H9 (cell line): ENCODE results near the gene QSOX2. TPM values are rescaled to one million over a fixed set of nuclear protein-coding genes. Genes with fewer than 3 reads are reported as not detected.

Experiments
- DNase-seq: peaks from one replicate; pipeline ENCODE4 v3.0.0-alpha.2; 2017
- H2AFZ ChIP-seq: one replicate; pipeline ENCODE4 v1.6.1; 2013; ENCODE audit warnings: mild to moderate bottlenecking, low read length, control low read depth, moderate library complexity
- H2AK5ac ChIP-seq: 2 replicates; pipeline ENCODE4 v1.6.1; 2013; ENCODE audit warnings: low read length, control low read depth, mixed read lengths; ENCODE audit not compliant: insufficient read length
- H2BK120ac ChIP-seq: one replicate; pipeline ENCODE4 v1.6.1; 2013; ENCODE audit warnings: low read depth, mild to moderate bottlenecking, low read length, control low read depth, inconsistent platforms; ENCODE audit not compliant: poor library complexity, severe bottlenecking
- H2BK12ac ChIP-seq: 2 replicates; pipeline ENCODE4 v1.6.1; 2013; ENCODE audit warnings: low read length, control low read depth, mixed read lengths, low read depth; ENCODE audit not compliant: insufficient read length
- H2BK15ac ChIP-seq: 2 replicates; pipeline ENCODE4 v1.6.1; 2013; ENCODE audit warnings: low read depth, low read length, control low read depth
- H2BK20ac ChIP-seq: one replicate; pipeline ENCODE4 v1.6.1; 2013; ENCODE audit warnings: low read depth, mild to moderate bottlenecking, low read length, control low read depth, inconsistent platforms; ENCODE audit not compliant: poor library complexity, severe bottlenecking
- H2BK5ac ChIP-seq: 2 replicates; pipeline ENCODE4 v1.6.1; 2013; ENCODE audit warnings: low read length, control low read depth, mixed read lengths; ENCODE audit not compliant: insufficient read length
- H3K14ac ChIP-seq: 2 replicates; pipeline ENCODE4 v1.6.1; 2013; ENCODE audit warnings: low read length, control low read depth; ENCODE audit not compliant: insufficient read depth
- H3K18ac ChIP-seq: 2 replicates; pipeline ENCODE4 v1.6.1; 2013; ENCODE audit warnings: low read depth, mild to moderate bottlenecking, mixed read lengths, low read length, control low read depth; ENCODE audit not compliant: insufficient read length
- H3K23ac ChIP-seq: 2 replicates; pipeline ENCODE4 v1.6.1; 2013; ENCODE audit warnings: low read length, control low read depth, mixed read lengths, low read depth; ENCODE audit not compliant: insufficient read length
- H3K23me2 ChIP-seq: 2 replicates; pipeline ENCODE4 v1.6.1; 2013; ENCODE audit warnings: low read depth, mild to moderate bottlenecking, mixed read lengths, low read length, control low read depth; ENCODE audit not compliant: insufficient read length, poor library complexity, severe bottlenecking
- H3K27ac ChIP-seq: 2 replicates; pipeline ENCODE4 v1.5.1; 2013; ENCODE audit warnings: low read length, control low read depth, mixed read lengths, low read depth; ENCODE audit not compliant: insufficient read length
- H3K27me3 ChIP-seq: 2 replicates; pipeline ENCODE4 v1.6.1; 2013; ENCODE audit warnings: low read length, control low read depth, inconsistent platforms; ENCODE audit not compliant: insufficient read depth
- H3K4ac ChIP-seq: 2 replicates; pipeline ENCODE4 v1.6.1; 2013; ENCODE audit warnings: low read depth, mild to moderate bottlenecking, control low read depth, inconsistent platforms, low read length, moderate library complexity
- H3K4me1 ChIP-seq: 2 replicates; pipeline ENCODE4 v1.6.1; 2013; ENCODE audit warnings: low read length, control low read depth, inconsistent platforms; ENCODE audit not compliant: insufficient read depth
- H3K4me2 ChIP-seq: 2 replicates; pipeline ENCODE4 v1.6.1; 2013; ENCODE audit warnings: low read length, control low read depth, mixed read lengths; ENCODE audit not compliant: insufficient read length, insufficient read depth
- H3K56ac ChIP-seq: 2 replicates; pipeline ENCODE4 v1.6.1; 2013; ENCODE audit warnings: low read depth, mild to moderate bottlenecking, mixed read lengths, low read length, control low read depth; ENCODE audit not compliant: insufficient read length
- H3K79me1 ChIP-seq: 2 replicates; pipeline ENCODE4 v1.6.1; 2013; ENCODE audit warnings: low read depth, mild to moderate bottlenecking, moderate library complexity, low read length, control low read depth, inconsistent platforms; ENCODE audit not compliant: insufficient read depth, poor library complexity, severe bottlenecking
- H3K79me2 ChIP-seq: 2 replicates; pipeline ENCODE4 v1.6.1; 2013; ENCODE audit warnings: low read length, control low read depth, inconsistent platforms; ENCODE audit not compliant: insufficient read depth
- H3K9ac ChIP-seq: 2 replicates; pipeline ENCODE4 v1.6.1; 2013; ENCODE audit warnings: low read length, control low read depth, mixed read lengths; ENCODE audit not compliant: insufficient read length; ENCODE audit errors: extremely low read depth
- H3K9me3 ChIP-seq: one replicate; pipeline ENCODE4 v1.6.1; 2013; ENCODE audit warnings: low read depth, low read length, inconsistent platforms; ENCODE audit not compliant: control insufficient read depth
- H3T11ph ChIP-seq: one replicate; pipeline ENCODE4 v1.6.1; 2013; ENCODE audit warnings: mild to moderate bottlenecking, low read length, control low read depth, inconsistent platforms
- H4K20me1 ChIP-seq: one replicate; pipeline ENCODE4 v1.6.1; 2013; ENCODE audit not compliant: control insufficient read depth, insufficient read length, insufficient read depth
- H4K5ac ChIP-seq: 2 replicates; pipeline ENCODE4 v1.6.1; 2013; ENCODE audit warnings: low read depth, mild to moderate bottlenecking, mixed read lengths, low read length, control low read depth; ENCODE audit not compliant: insufficient read length
- H4K8ac ChIP-seq: replicated peaks from 2 replicates; pipeline ENCODE4 v1.6.1; 2013; ENCODE audit warnings: low read length, control low read depth, mixed read lengths, low read depth; ENCODE audit not compliant: insufficient read length
- H4K91ac ChIP-seq: 2 replicates; pipeline ENCODE4 v1.6.1; 2013; ENCODE audit warnings: low read depth, mild to moderate bottlenecking, moderate library complexity, mixed read lengths, low read length, control low read depth; ENCODE audit not compliant: insufficient read length
- H3K27ac Mint-ChIP-seq, 3 experiments: 2 replicates in 2 of 3; 3 replicates in 1 of 3; pipeline ENCODE4 v1.8.0; 2020 to 2021; ENCODE audit warnings: mixed read lengths in 3 of 3, mild to moderate bottlenecking in 1 of 3, moderate library complexity in 1 of 3
- H3K27me3 Mint-ChIP-seq: 2 replicates; pipeline ENCODE4 v1.8.0; 2021; ENCODE audit warnings: low read depth, mild to moderate bottlenecking, moderate library complexity, mixed read lengths
- H3K36me3 Mint-ChIP-seq, 3 experiments: 2 replicates in 2 of 3; 3 replicates in 1 of 3; pipeline ENCODE4 v1.8.0; 2020 to 2021; ENCODE audit warnings: low read depth in 3 of 3, mixed read lengths in 3 of 3; ENCODE audit not compliant: insufficient read depth in 1 of 3
- H3K4me1 Mint-ChIP-seq, 2 experiments: 2 replicates each; pipeline ENCODE4 v1.8.0; 2020; ENCODE audit warnings: mixed read lengths in 2 of 2
- H3K4me3 Mint-ChIP-seq, 2 experiments: 2 replicates in 1 of 2; 3 replicates in 1 of 2; pipeline ENCODE4 v1.8.0; 2020 to 2021; ENCODE audit warnings: mild to moderate bottlenecking in 2 of 2, mixed read lengths in 2 of 2, moderate library complexity in 1 of 2
- H3K9me3 Mint-ChIP-seq, 2 experiments: 2 replicates in 1 of 2; 3 replicates in 1 of 2; pipeline ENCODE4 v1.8.0; 2020; ENCODE audit warnings: mild to moderate bottlenecking in 2 of 2, mixed read lengths in 2 of 2, moderate library complexity in 1 of 2
- CTCF ChIP-seq: fragments of 200-600 bp; sonication (generic); conservative IDR thresholded peaks from 3 replicates; pipeline ENCODE4 v1.8.0; 2021; ENCODE audit warnings: antibody characterized with exemption, mild to moderate bottlenecking
- WGBS: extraction: QIAGEN DNeasy Blood & Tissue Kit; methylation state at CpG from one replicate; pipeline ENCODE4 v1.1.7; 2013; ENCODE audit warnings: missing lambda C conversion rate, low lambda C conversion rate, mixed read lengths; ENCODE audit not compliant: insufficient read length; ENCODE audit errors: extremely low coverage; 5-methylcytosine and 5-hydroxymethylcytosine counted together
- total RNA-seq: library from RNA; stranded (reverse); gene quantifications from 2 replicates; pipeline ENCODE4 v1.2.1, GENCODE V29; 2021

QSOX2 gene
- total RNA-seq, 1 experiment from 2014 or later: 25.8 TPM

GRCh38 chr9:136259517-136259813 is 13.9 kb upstream of the QSOX2 start:
- no peak overlapping the region for H3K27ac Mint-ChIP-seq
- H2AK5ac ChIP-seq: no peak overlapping the region
- no peak overlapping the region for H2BK12ac ChIP-seq
- H4K8ac ChIP-seq: no peak overlapping the region
- H4K91ac ChIP-seq: no peak overlapping the region
- H3K27ac ChIP-seq: no peak overlapping the region
- no peak overlapping the region for H3K23ac ChIP-seq
- H3K4me1 ChIP-seq: no peaks in the 10 kb centered on the region
- no peak overlapping the region for H2BK15ac ChIP-seq
- no peak overlapping the region for H3K9ac ChIP-seq
- no peak overlapping the region for H3K18ac ChIP-seq
- H3K27me3 Mint-ChIP-seq: no peaks in the 10 kb centered on the region; the same call in 1 of the 2 replicates
- no peak overlapping the region for H3K4me2 ChIP-seq
- H3K23me2 ChIP-seq: no peaks in the 10 kb centered on the region
- H3K9me3 Mint-ChIP-seq: no peaks in the 10 kb centered on the region
- no peak overlapping the region for H3K56ac ChIP-seq
- H3K4me1 Mint-ChIP-seq: peaks cover 2 to 16% of the 10 kb centered on the region in 2 experiments; a peak in 2 of 4 replicates
- H3K79me1 ChIP-seq: no peaks in the 10 kb centered on the region
- DNase-seq: no peak
- no peaks in the 10 kb centered on the region for H3K36me3 Mint-ChIP-seq
- H3T11ph ChIP-seq: no peak overlapping the region
- no peaks in the 10 kb centered on the region for H3K9me3 ChIP-seq
- no peak overlapping the region for H2BK20ac ChIP-seq
- H2BK5ac ChIP-seq: no peak overlapping the region
- peak overlapping the region; percentile 68; the same call in 1 of the 2 replicates for H3K14ac ChIP-seq
- H3K4me3 Mint-ChIP-seq: no peak overlapping the region
- no peak overlapping the region for H3K4ac ChIP-seq
- H4K5ac ChIP-seq: no peak overlapping the region
- no peaks in the 10 kb centered on the region for H4K20me1 ChIP-seq
- no peak overlapping the region for H2AFZ ChIP-seq
- H3K79me2 ChIP-seq: no peaks in the 10 kb centered on the region
- no CpG with 5 or more reads among the region's 4 CpGs for WGBS
- no peak for TF ChIP-seq CTCF
- no peaks in the 10 kb centered on the region for H3K27me3 ChIP-seq
- H2BK120ac ChIP-seq: no peak overlapping the region
